NCI-H1694 treated with DMSO at 0.1 percent for 48 hours (cell line): ENCODE results near the gene SRGAP3.
A peak's percentile ranks its signal among the peaks of the same experiment; 100 is the strongest.

Experiments used
- DNase-seq: peaks from one replicate; lab custom pipeline; 2025; lab: John Stamatoyannopoulos, UW

Gene SRGAP3

DNA sequence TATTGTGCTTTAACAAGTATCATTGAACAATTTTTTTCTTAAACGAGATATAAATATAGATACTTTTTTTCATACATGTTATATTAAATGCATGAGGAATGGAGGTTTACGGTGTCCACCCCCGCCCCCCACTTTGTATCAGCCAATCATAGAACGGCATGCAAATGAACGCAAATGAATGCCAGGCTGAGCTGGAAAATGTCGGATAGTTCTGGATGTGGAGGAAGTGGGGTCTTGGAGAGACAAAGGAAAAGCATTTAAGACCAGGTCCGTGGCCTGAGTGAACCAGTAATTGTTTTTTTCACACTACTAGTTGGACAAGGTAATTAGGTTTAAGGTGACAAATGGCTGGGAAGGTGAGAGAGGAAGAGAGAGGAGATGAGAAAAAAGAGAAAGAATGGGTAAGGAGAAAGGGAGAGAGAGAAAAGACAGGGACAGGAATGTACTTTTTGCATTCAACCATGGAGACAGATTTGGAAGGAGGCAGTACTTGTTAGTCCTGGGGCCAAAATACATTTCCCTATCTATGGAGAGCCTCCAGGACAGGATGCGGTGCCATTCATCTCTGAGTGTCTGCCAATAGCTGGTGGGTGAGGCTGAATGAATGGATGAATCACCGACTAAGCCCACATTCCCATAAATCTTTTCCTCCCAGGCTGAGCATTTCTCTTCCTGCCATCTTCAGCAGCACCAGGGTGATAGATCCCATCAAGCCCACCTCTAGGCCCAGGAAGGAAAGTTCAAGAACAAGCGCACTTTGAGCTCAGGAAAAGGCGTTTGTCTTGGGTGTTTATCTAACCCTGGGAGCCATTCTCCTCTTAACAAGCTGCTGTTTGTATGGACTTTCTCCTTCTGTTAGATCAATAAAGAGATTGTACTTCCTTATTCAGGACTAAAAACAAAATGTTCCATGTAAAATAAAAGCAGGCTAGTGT lies 284.7 kb downstream of the SRGAP3 start:
- no peak for DNase-seq

GRCh38 chr3:8963137-8963853 lies 286.2 kb downstream of the SRGAP3 start, which contains the start of gene RAD18:
TSS of gene RAD18 (minus strand) at chr3:8963472. CDS start at chr3:8963385, 87 bp downstream.
- peak; percentile 60 for DNase-seq

- DNase-seq: no peak
Observed at GRCh38 chr3:8962226-8962861, 287.1 kb downstream of the SRGAP3 start.

- no peak for DNase-seq
Observed at GRCh38 chr3:8959668-8960067, 289.8 kb downstream of the SRGAP3 start.

DNA sequence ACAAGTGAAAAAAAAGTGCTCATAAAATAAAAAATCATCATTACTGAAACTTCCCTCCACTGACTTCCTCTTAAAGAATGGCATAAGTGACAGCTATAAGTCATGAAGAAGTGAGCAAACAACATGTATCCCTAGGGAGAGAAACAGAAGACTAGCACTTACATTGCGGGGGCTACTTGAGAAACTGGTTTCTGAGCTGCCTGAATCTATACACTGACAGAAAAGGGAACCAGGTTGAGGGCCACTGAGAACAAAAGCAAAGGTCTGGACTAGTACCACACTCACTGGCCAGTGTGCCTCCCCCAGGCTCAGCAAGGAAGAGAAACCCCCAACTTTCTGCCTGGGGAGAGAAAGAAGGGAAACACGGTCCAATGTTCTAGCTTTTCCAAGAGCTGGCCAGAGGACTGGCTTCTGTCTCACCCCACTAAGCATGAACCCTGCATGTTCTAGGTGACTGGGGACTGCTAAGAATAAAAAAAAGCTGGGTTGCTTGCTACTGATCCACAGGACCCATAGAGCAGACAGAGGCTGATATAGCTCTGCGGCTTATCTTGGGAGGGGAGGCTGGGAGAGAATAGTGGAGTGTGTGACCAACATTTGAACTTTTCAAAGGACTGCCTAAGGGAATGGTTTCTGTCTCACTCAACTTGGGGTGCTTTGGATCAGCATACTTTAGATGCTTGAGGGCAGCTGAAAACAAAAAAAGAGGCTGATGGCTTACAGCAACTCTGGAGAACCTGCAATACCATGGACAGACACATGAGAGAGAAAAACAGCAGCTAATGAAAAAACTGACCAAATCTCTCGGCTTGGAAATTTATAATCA lies 294.3 kb downstream of the SRGAP3 start:
- DNase-seq: no peak

DNA sequence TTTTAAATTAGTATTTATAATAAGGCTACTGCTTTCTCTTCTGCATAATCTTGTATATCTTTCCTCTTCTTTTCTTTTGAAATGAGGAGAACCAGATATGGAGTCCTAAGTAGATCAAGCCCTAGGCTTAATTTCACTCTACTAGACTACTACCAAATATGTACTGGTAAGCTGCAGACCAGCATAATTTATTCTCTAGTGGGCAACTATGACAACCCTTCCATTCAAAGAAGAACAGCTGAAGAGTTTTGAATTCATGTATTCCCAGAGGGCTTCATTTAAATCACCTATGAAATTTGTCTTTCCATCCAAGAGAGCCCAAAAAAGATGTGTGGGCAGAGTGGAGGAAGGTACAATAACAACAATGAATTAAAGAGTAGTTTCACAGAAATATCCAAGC lies 296.1 kb downstream of the SRGAP3 start:
- no peak for DNase-seq

DNA sequence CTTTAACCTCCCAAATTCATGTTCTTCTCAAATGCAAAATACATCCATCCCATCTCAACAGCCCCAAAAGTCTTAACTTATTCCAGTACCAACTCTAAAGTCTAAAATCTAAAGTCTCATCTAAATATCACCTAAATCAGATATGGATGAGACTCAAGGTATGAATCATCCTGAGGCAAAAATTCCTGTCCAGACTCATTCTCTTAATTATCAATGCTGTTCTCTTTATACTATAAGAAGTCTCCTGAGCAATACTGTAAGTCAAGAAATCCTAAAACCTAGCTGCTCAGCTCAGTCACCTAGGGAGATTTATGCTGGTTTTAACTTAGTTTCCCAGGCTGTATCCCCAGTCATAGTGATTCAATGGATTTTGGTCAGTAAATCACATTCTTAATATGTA lies 297.3 kb downstream of the SRGAP3 start:
- DNase-seq: no peak

DNA sequence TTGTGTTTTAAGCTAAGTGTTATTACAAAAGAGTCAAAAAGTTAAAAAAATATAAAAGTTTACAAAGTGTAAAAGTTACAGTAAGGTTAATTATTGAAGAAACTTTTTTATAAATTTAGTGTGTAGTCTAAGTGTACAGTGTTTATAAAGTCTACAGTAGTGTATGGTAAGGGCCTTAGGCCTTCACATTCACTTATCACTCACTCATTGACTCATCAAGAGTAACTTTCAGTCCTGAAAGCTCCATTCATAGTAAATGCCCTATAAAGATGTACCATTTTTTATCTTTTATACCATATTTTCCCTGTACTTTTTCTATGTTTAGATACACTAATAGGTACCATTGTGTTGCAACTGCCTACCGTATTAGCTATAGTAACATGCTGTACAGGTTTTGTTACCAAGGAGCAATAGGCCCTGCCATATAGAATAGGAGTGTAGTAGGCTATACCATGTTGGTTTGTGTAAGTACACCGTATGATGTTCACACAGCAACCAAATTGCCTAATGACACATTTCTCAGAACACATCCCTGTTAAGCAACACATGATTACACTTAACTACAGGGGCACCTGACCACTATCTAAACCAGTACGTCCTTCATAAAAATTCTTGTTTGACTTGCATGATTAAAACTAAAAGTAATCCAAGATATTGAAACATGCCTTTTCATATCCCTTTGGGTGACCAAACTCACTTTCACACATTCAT lies 303.4 kb downstream of the SRGAP3 start:
- no peak for DNase-seq

DNA sequence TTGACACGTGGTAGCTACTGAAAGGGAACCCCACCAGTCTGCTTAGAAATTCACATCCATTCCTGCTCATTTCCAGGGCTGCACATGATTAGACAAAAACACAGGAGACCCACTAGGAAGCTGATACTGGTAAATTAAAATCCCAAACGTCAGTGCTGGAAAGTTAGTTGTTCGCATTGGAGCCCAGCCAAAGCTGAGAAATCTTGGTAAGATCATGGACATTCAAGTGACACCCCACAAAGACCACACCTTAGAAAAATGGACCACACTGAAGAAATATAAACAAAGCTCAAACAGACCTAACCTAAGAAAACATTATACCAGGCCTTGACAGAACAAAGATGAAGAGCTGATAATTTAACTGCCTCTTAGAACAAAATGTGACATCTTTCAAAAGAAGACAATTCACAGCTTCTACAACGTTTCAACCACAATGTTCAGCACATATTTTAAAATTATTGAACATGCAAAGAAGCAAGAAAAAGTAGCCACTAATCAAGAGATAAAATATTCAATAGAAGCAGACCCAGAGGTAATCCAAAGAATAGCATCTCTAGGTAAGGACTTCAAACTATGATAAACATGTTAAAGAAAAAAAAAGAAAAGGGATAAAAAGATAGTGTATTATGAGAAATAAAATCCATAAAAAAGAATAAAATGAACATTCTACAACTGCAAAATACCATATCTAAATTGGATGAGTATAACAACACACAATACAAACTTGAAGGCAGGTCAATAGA lies 306.5 kb downstream of the SRGAP3 start:
- DNase-seq: no peak

DNA sequence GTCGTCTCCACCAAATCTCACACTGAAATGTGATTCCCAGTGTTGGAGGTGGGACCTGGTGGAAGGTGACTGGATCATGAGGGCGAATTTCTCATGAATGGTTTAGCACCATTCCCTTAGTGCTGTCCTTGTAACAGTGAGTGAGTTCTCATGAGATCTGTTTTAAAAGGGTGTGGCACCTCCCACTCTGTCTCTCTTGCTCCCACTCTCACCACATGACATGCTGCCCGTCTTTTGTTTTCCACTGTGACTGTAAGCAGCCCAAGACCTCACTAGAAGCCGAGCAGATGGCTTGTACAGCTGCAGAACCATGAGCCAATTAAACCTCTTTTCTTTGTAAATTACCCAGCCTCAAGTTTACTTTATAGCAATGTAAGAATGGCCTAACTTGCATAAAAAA lies 307.3 kb downstream of the SRGAP3 start:
- DNase-seq: no peak

GRCh38 chr3:8938021-8938420 lies 311.4 kb downstream of the SRGAP3 start:
- no peak for DNase-seq

- DNase-seq: no peak
Observed at GRCh38 chr3:8937064-8938020, 312.1 kb downstream of the SRGAP3 start.

- DNase-seq: no peak
Observed at GRCh38 chr3:8932507-8932906, 316.9 kb downstream of the SRGAP3 start.

- no peak for DNase-seq
Observed at GRCh38 chr3:8931342-8931741, 318.1 kb downstream of the SRGAP3 start.
